Osteoblast (primary cell): ENCODE data around the gene HCN2. TPM values are rescaled to one million over a fixed set of nuclear protein-coding genes. Genes with fewer than 3 reads are reported as not detected.
A peak's percentile ranks its signal among the peaks of the same experiment; 100 is the strongest.

Source experiments
- DNase-seq: peaks from one replicate; pipeline ENCODE4 v3.0.0; 2011; ENCODE audit warnings: low spot score, mixed read lengths; ENCODE audit not compliant: insufficient read length; ENCODE audit errors: missing footprints
- H2AFZ ChIP-seq: 2 replicates; pipeline ENCODE4 v1.6.0; 2011; ENCODE audit warnings: mild to moderate bottlenecking, low read length
- H3K27ac ChIP-seq: 2 replicates; pipeline ENCODE4 v1.5.1; 2011; ENCODE audit warnings: mild to moderate bottlenecking, low read depth, low read length, moderate library complexity
- H3K27me3 ChIP-seq: 2 replicates; pipeline ENCODE4 v1.6.0; 2012; ENCODE audit warnings: mild to moderate bottlenecking, control low read depth, inconsistent platforms, low read length, moderate library complexity; ENCODE audit not compliant: insufficient read depth
- H3K36me3 ChIP-seq: 2 replicates; pipeline ENCODE4 v1.5.1; 2011; ENCODE audit warnings: mild to moderate bottlenecking, low read length, control low read depth, moderate library complexity; ENCODE audit not compliant: insufficient read depth
- H3K4me1 ChIP-seq: 2 replicates; pipeline ENCODE4 v1.5.1; 2011; ENCODE audit warnings: mild to moderate bottlenecking, low read length, control low read depth, moderate library complexity; ENCODE audit not compliant: insufficient read depth
- H3K4me2 ChIP-seq: 2 replicates; pipeline ENCODE4 v1.6.0; 2011; ENCODE audit warnings: mild to moderate bottlenecking, low read length; ENCODE audit not compliant: insufficient read depth
- H3K4me3 ChIP-seq: fragments of 200-600 bp; sonication (generic); 3 replicates; pipeline ENCODE4 v1.5.1; 2012; ENCODE audit warnings: mild to moderate bottlenecking, low read length, inconsistent platforms; ENCODE audit not compliant: insufficient read depth
- H3K79me2 ChIP-seq: 2 replicates; pipeline ENCODE4 v1.6.0; 2012; ENCODE audit warnings: mild to moderate bottlenecking, low read length, control low read depth, inconsistent platforms; ENCODE audit not compliant: insufficient read depth
- H3K9me3 ChIP-seq: 2 replicates; pipeline ENCODE4 v1.5.1; 2011; ENCODE audit warnings: low read depth, low read length, control low read depth
- H4K20me1 ChIP-seq: 2 replicates; pipeline ENCODE4 v1.6.0; 2012; ENCODE audit warnings: mild to moderate bottlenecking, low read length, control low read depth; ENCODE audit not compliant: insufficient read depth
- CTCF ChIP-seq: IDR thresholded peaks from 2 replicates; pipeline ENCODE4 v1.5.1; 2011; ENCODE audit warnings: mild to moderate bottlenecking, low read depth, low read length, moderate library complexity; ENCODE audit errors: extremely low read depth
- total RNA-seq: library from RNA; depleted of rRNA; stranded (reverse); fragments of >200 nt; gene quantifications from 2 replicates; pipeline ENCODE4 v1.2.3, GENCODE V29; 2012

The HCN2 gene
- total RNA-seq, 1 donor = 1.4 TPM

- H3K27me3 ChIP-seq = no peaks in the 10 kb centered on the region
- peak overlapping the region; percentile 45 for H3K4me3 ChIP-seq
- TF ChIP-seq CTCF = no peak
- H2AFZ ChIP-seq = no peak overlapping the region
- H3K79me2 ChIP-seq = peaks cover 80% of the 10 kb centered on the region
- H3K36me3 ChIP-seq = no peaks in the 10 kb centered on the region
- peak overlapping the region; percentile 73 for H3K4me2 ChIP-seq
- H3K9me3 ChIP-seq = no peaks in the 10 kb centered on the region
- peak; percentile 97 for DNase-seq
- H3K27ac ChIP-seq = peak overlapping the region; percentile 41
- H4K20me1 ChIP-seq = peaks cover 68% of the 10 kb centered on the region
- H3K4me1 ChIP-seq = peaks cover 44% of the 10 kb centered on the region
Measured at GRCh38 chr19:575527-576506, 13.9 kb upstream of the HCN2 start.

GRCh38 chr19:576768-577438, 12.8 kb upstream of the HCN2 start:
- H3K27me3 ChIP-seq = no peaks in the 10 kb centered on the region
- H3K9me3 ChIP-seq = no peaks in the 10 kb centered on the region
- peak overlapping the region; percentile 41 for H3K27ac ChIP-seq
- H4K20me1 ChIP-seq = peaks cover 75% of the 10 kb centered on the region
- DNase-seq = no peak
- TF ChIP-seq CTCF = no peak
- H3K79me2 ChIP-seq = peaks cover 89% of the 10 kb centered on the region
- H2AFZ ChIP-seq = no peak overlapping the region
- no peak overlapping the region for H3K4me2 ChIP-seq
- H3K36me3 ChIP-seq = peaks cover 3% of the 10 kb centered on the region
- peaks cover 35% of the 10 kb centered on the region for H3K4me1 ChIP-seq
- no peak overlapping the region for H3K4me3 ChIP-seq

GRCh38 chr19:577439-578392, 12.0 kb upstream of the HCN2 start:
- Histone ChIP-seq H3K79me2 (peaks cover 88% of the 10 kb centered on the region), H2AFZ (no peak overlapping the region), H3K27ac (peak overlapping the region; percentile 41), H3K9me3 (no peaks in the 10 kb centered on the region), H3K27me3 (no peaks in the 10 kb centered on the region), H3K4me3 (no peak overlapping the region), H3K4me1 (peaks cover 35% of the 10 kb centered on the region), H3K36me3 (peaks cover 7% of the 10 kb centered on the region), H4K20me1 (peaks cover 76% of the 10 kb centered on the region), H3K4me2 (no peak overlapping the region)
- no peak for TF ChIP-seq CTCF
- DNase-seq = no peak
